ENCODE results near the gene MATN1. TPM values are rescaled to one million over a fixed set of nuclear protein-coding genes. Genes with fewer than 3 reads are reported as not detected.

MATN1 gene
- polyA plus RNA-seq, 3 donors: 0.07 TPM; not detected in 2

DNA sequence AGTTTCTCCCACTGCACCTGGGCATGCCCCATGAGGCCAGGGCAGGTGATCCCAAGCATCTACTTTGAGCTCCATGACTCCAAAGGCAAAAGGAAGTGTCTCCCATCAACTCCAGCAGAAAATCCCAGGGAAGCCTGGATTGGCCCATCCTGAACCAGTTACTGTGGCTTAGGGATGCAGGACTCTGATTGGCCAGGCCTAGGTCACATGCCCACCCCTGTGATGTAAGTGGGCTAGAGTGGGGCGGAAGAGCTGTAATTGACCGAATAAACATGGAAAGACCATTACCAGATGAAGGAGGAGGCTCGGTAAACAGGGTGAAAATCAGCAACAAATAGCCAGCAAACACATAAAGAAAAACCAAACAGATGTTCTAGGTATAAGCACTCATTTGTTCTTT is 45.2 kb downstream of the MATN1 start:
- Mint-ChIP-seq H3K4me1 (no peaks in the 10 kb centered on the region), H3K9me3 (peaks cover 17 to 40% (median 23%) of the 10 kb centered on the region in 7 donors), H3K36me3 (no peaks in the 10 kb centered on the region), H3K27me3 (ENCODE audit: low read depth in 3 of 3) (peaks cover 12 to 30% (median 20%) of the 10 kb centered on the region in 3 donors), H3K4me3 (no peak overlapping the region), H3K27ac (no peak overlapping the region)
- no peak overlapping the region for H2AFZ ChIP-seq (ENCODE audit: insufficient read depth, low read depth, low read length, poor library complexity, severe bottlenecking)
- DNase-seq: no peak
- TF ChIP-seq, protein P1, sequence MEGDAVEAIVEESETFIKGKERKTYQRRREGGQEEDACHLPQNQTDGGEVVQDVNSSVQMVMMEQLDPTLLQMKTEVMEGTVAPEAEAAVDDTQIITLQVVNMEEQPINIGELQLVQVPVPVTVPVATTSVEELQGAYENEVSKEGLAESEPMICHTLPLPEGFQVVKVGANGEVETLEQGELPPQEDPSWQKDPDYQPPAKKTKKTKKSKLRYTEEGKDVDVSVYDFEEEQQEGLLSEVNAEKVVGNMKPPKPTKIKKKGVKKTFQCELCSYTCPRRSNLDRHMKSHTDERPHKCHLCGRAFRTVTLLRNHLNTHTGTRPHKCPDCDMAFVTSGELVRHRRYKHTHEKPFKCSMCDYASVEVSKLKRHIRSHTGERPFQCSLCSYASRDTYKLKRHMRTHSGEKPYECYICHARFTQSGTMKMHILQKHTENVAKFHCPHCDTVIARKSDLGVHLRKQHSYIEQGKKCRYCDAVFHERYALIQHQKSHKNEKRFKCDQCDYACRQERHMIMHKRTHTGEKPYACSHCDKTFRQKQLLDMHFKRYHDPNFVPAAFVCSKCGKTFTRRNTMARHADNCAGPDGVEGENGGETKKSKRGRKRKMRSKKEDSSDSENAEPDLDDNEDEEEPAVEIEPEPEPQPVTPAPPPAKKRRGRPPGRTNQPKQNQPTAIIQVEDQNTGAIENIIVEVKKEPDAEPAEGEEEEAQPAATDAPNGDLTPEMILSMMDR (IDR thresholded peaks at IDR 0.05): no peak
- H3K4me3 ChIP-seq (replicated peaks in 1 of 3; ENCODE audit: low read depth in 2 of 3, low read length in 3 of 3): no peak overlapping the region
- H3K79me2 ChIP-seq (ENCODE audit: insufficient read depth, low read length): no peaks in the 10 kb centered on the region
- no peak overlapping the region for H3K27ac ChIP-seq (ENCODE audit: low read depth in 1 of 2, low read length in 2 of 2)
- H3K27me3 ChIP-seq (ENCODE audit: control insufficient read depth in 2 of 2, insufficient read depth in 2 of 2, low read length in 2 of 2): peaks cover 0 to 15% of the 10 kb centered on the region in 2 donors
- no peak overlapping the region for H3K9ac ChIP-seq (ENCODE audit: insufficient read depth, low read length, poor library complexity, severe bottlenecking)
- H3K4me2 ChIP-seq (replicated peaks; ENCODE audit: extremely low read depth, low read length, poor library complexity, severe bottlenecking): no peak overlapping the region
- no peaks in the 10 kb centered on the region for H4K20me1 ChIP-seq (ENCODE audit: insufficient read depth, low read length)
- H3K9me3 ChIP-seq (replicated peaks in 1 of 2; ENCODE audit: control insufficient read depth in 1 of 2, insufficient read depth in 1 of 2, low read length in 2 of 2): peaks cover 13 to 32% of the 10 kb centered on the region in 2 donors
- H3K4me1 ChIP-seq (ENCODE audit: control insufficient read depth in 1 of 2, insufficient read depth in 2 of 2, low read length in 2 of 2): peaks cover 0 to 9% of the 10 kb centered on the region in 2 donors
- H3K36me3 ChIP-seq (replicated peaks in 1 of 2; ENCODE audit: control insufficient read depth in 1 of 2, insufficient read depth in 2 of 2, low read length in 2 of 2): no peaks in the 10 kb centered on the region
- no CpG with 5 or more reads among the region's 3 CpGs for WGBS (ENCODE audit: insufficient coverage)
- intact Hi-C loops (cut with micrococcal nuclease): no loop called here

- Histone ChIP-seq H3K9me3 (replicated peaks in 1 of 2; ENCODE audit: control insufficient read depth in 1 of 2, insufficient read depth in 1 of 2, low read length in 2 of 2) (peaks cover 15 to 34% of the 10 kb centered on the region in 2 donors), H2AFZ (ENCODE audit: insufficient read depth, low read depth, low read length, poor library complexity, severe bottlenecking) (no peak overlapping the region), H3K9ac (ENCODE audit: insufficient read depth, low read length, poor library complexity, severe bottlenecking) (no peak overlapping the region), H3K27ac (ENCODE audit: low read depth in 1 of 2, low read length in 2 of 2) (no peak overlapping the region), H3K4me1 (ENCODE audit: control insufficient read depth in 1 of 2, insufficient read depth in 2 of 2, low read length in 2 of 2) (peaks cover 0 to 9% of the 10 kb centered on the region in 2 donors), H3K79me2 (ENCODE audit: insufficient read depth, low read length) (no peaks in the 10 kb centered on the region), H3K36me3 (replicated peaks in 1 of 2; ENCODE audit: control insufficient read depth in 1 of 2, insufficient read depth in 2 of 2, low read length in 2 of 2) (no peaks in the 10 kb centered on the region), H3K27me3 (ENCODE audit: control insufficient read depth in 2 of 2, insufficient read depth in 2 of 2, low read length in 2 of 2) (peaks cover 0 to 9% of the 10 kb centered on the region in 2 donors), H4K20me1 (ENCODE audit: insufficient read depth, low read length) (no peaks in the 10 kb centered on the region), H3K4me2 (replicated peaks; ENCODE audit: extremely low read depth, low read length, poor library complexity, severe bottlenecking) (no peak overlapping the region), H3K4me3 (replicated peaks in 1 of 3; ENCODE audit: low read depth in 2 of 3, low read length in 3 of 3) (no peak overlapping the region)
- WGBS (ENCODE audit: insufficient coverage): 63% methylated on average over 1 of the region's 2 CpGs
- H3K27me3 Mint-ChIP-seq (ENCODE audit: low read depth in 3 of 3): peaks cover 6 to 25% (median 15%) of the 10 kb centered on the region in 3 donors
- no peaks in the 10 kb centered on the region for H3K4me1 Mint-ChIP-seq
- peaks cover 17 to 42% (median 28%) of the 10 kb centered on the region in 7 donors for H3K9me3 Mint-ChIP-seq
- H3K27ac Mint-ChIP-seq: no peak overlapping the region
- no peak overlapping the region for H3K4me3 Mint-ChIP-seq
- intact Hi-C loops (cut with micrococcal nuclease): no loop called here
- no peaks in the 10 kb centered on the region for H3K36me3 Mint-ChIP-seq
- no peak for DNase-seq
- TF ChIP-seq, protein P1 (IDR thresholded peaks at IDR 0.05): no peak
Measured at GRCh38 chr1:30677471-30677870, 45.9 kb downstream of the MATN1 start.

Measured in CD14-positive monocyte (primary cell).